ENCODE results near the gene PDZD7. TPM values are rescaled to one million over a fixed set of nuclear protein-coding genes. Genes with fewer than 3 reads are reported as not detected.

PDZD7 gene
- total RNA-seq, 1 donor from 2014 or later = 0.53 TPM

- Histone ChIP-seq H3K4me3 (no peak overlapping the region), H3K9me3 (no peaks in the 10 kb centered on the region), H3K36me3 (no peaks in the 10 kb centered on the region), H3K27ac (no peak overlapping the region), H3K4me1 (peaks cover 16 to 18% of the 10 kb centered on the region in 2 donors), H3K27me3 (no peaks in the 10 kb centered on the region)
- TF ChIP-seq CTCF (IDR thresholded peaks at IDR 0.05) = no peak
- intact Hi-C loops (cut with DNase I) = no loop called here
- DNase-seq (ENCODE audit: low spot score in 2 of 2) = no peak
Measured at GRCh38 chr10:101028446-101029337, 2.2 kb downstream of the PDZD7 start.

- intact Hi-C loops (cut with DNase I) = no loop called here
- TF ChIP-seq CTCF (IDR thresholded peaks at IDR 0.05) = no peak
Measured at GRCh38 chr10:101027106-101027720, 3.7 kb downstream of the PDZD7 start.

GRCh38 chr10:101022967-101023705 is 7.8 kb downstream of the PDZD7 start:
- intact Hi-C loops (cut with DNase I) = no loop called here
- H3K9me3 ChIP-seq = no peaks in the 10 kb centered on the region
- no peak for TF ChIP-seq CTCF (IDR thresholded peaks at IDR 0.05)
- no peaks in the 10 kb centered on the region for H3K27me3 ChIP-seq
- H3K27ac ChIP-seq = no peak overlapping the region
- no peak overlapping the region for H3K4me3 ChIP-seq
- no peak for DNase-seq (ENCODE audit: low spot score in 2 of 2)
- peaks cover 0 to 7% of the 10 kb centered on the region in 2 donors for H3K4me1 ChIP-seq
- H3K36me3 ChIP-seq = no peaks in the 10 kb centered on the region

More at GRCh38 chr10:101027106-101027720, 3.7 kb downstream of the PDZD7 start:
- H3K4me1 ChIP-seq = peaks cover 7 to 8% of the 10 kb centered on the region in 2 donors
- no peaks in the 10 kb centered on the region for H3K36me3 ChIP-seq
- DNase-seq (ENCODE audit: low spot score in 2 of 2) = no peak
- H3K27ac ChIP-seq = no peak overlapping the region
- H3K27me3 ChIP-seq = no peaks in the 10 kb centered on the region
- no peaks in the 10 kb centered on the region for H3K9me3 ChIP-seq
- H3K4me3 ChIP-seq = no peak overlapping the region

GRCh38 chr10:101021692-101022251 is 9.2 kb downstream of the PDZD7 start:
- intact Hi-C loops (cut with DNase I) = no loop called here
- Histone ChIP-seq H3K9me3 (no peaks in the 10 kb centered on the region), H3K4me3 (no peak overlapping the region), H3K36me3 (no peaks in the 10 kb centered on the region), H3K27ac (no peak overlapping the region), H3K27me3 (no peaks in the 10 kb centered on the region), H3K4me1 (peaks cover 0 to 7% of the 10 kb centered on the region in 2 donors)
- DNase-seq (ENCODE audit: low spot score in 2 of 2) = no peak
- no peak for TF ChIP-seq CTCF (IDR thresholded peaks at IDR 0.05)

GRCh38 chr10:101021239-101021638 is 9.7 kb downstream of the PDZD7 start:
- no peaks in the 10 kb centered on the region for H3K36me3 ChIP-seq
- peaks cover 0 to 7% of the 10 kb centered on the region in 2 donors for H3K4me1 ChIP-seq
- H3K4me3 ChIP-seq = no peak overlapping the region
- no peak for TF ChIP-seq CTCF (IDR thresholded peaks at IDR 0.05)
- H3K9me3 ChIP-seq = no peaks in the 10 kb centered on the region
- DNase-seq (ENCODE audit: low spot score in 2 of 2) = no peak
- intact Hi-C loops (cut with DNase I) = no loop called here
- H3K27ac ChIP-seq = no peak overlapping the region
- no peaks in the 10 kb centered on the region for H3K27me3 ChIP-seq

Measured in ascending aorta (tissue), 2 donors.